Neural cell (in vitro differentiated cells): ENCODE measurements around the gene CD200. TPM values are rescaled to one million over a fixed set of nuclear protein-coding genes. Genes with fewer than 3 reads are reported as not detected.

Experiments
- H2AFZ ChIP-seq: fragments of 200-600, 300-800 bp; sonication (generic), shearing (Covaris generic); 2 replicates; pipeline ENCODE4 v1.6.0; 2014; ENCODE audit warnings: low read depth, mild to moderate bottlenecking, antibody characterized with exemption, low read length, moderate library complexity
- H3F3A ChIP-seq: fragments of 200-600 bp; shearing (Covaris generic); 2 replicates; pipeline ENCODE4 v1.6.1; 2016; ENCODE audit warnings: mild to moderate bottlenecking, moderate library complexity, mixed read lengths, antibody characterized with exemption, low read length; ENCODE audit not compliant: insufficient read depth, poor library complexity, severe bottlenecking
- H3K27ac ChIP-seq: fragments of 200-600, 300-800 bp; sonication (generic), shearing (Covaris generic); 2 replicates; pipeline ENCODE4 v1.5.1; 2014; ENCODE audit warnings: mild to moderate bottlenecking, low read length, moderate library complexity
- H3K27me3 ChIP-seq: fragments of 300-800, 200-600 bp; sonication (generic), shearing (Covaris generic); 2 replicates; pipeline ENCODE4 v1.6.0; 2014; ENCODE audit warnings: mild to moderate bottlenecking, low read depth, low read length, moderate library complexity; ENCODE audit not compliant: insufficient read depth
- H3K36me3 ChIP-seq: fragments of 300-800, 200-600 bp; sonication (generic), shearing (Covaris generic); 2 replicates; pipeline ENCODE4 v1.5.1; 2014; ENCODE audit warnings: mild to moderate bottlenecking, antibody characterized with exemption, low read length, moderate library complexity; ENCODE audit not compliant: insufficient read depth
- H3K4me2 ChIP-seq: fragments of 300-800, 200-600 bp; sonication (generic), shearing (Covaris generic); 2 replicates; pipeline ENCODE4 v1.6.0; 2014; ENCODE audit warnings: mild to moderate bottlenecking, low read length
- H3K4me3 ChIP-seq: fragments of 300-800, 200-600 bp; sonication (generic), shearing (Covaris generic); 2 replicates; pipeline ENCODE4 v1.5.1; 2014; ENCODE audit warnings: mild to moderate bottlenecking, low read length, moderate library complexity
- H3K79me2 ChIP-seq: fragments of 200-600 bp; shearing (Covaris generic); replicated peaks from 2 replicates; pipeline ENCODE4 v1.6.0; 2014; ENCODE audit warnings: mild to moderate bottlenecking, low read length, moderate library complexity; ENCODE audit not compliant: insufficient read depth
- H3K9ac ChIP-seq: fragments of 300-800, 200-600 bp; sonication (generic), shearing (Covaris generic); 2 replicates; pipeline ENCODE4 v1.6.1; 2016; ENCODE audit warnings: mild to moderate bottlenecking, low read length, mixed read lengths
- H3K9me2 ChIP-seq: fragments of 200-600 bp; shearing (Covaris generic); 2 replicates; pipeline ENCODE4 v1.6.1; 2016; ENCODE audit warnings: mild to moderate bottlenecking, low read length, mixed read lengths; ENCODE audit not compliant: insufficient read depth
- H3K9me3 ChIP-seq: fragments of 200-600, 300-800 bp; sonication (generic), shearing (Covaris generic); 2 replicates; pipeline ENCODE4 v1.6.1; 2016; ENCODE audit warnings: mild to moderate bottlenecking, mixed run types, low read length, moderate library complexity, mixed read lengths
- H4K20me1 ChIP-seq: fragments of 200-600 bp; shearing (Covaris generic); 2 replicates; pipeline ENCODE4 v1.6.1; 2016; ENCODE audit warnings: mild to moderate bottlenecking, mixed run types; ENCODE audit not compliant: insufficient read depth
- EP300 ChIP-seq: fragments of 450-650 bp; conservative IDR thresholded peaks from 2 replicates; pipeline ENCODE4 v1.6.1; 2014; ENCODE audit warnings: antibody characterized with exemption, mild to moderate bottlenecking, moderate library complexity; ENCODE audit not compliant: poor library complexity, severe bottlenecking
- EZH2 ChIP-seq: fragments of 200-600, 300-800 bp; shearing (Covaris generic), sonication (generic); IDR thresholded peaks from 2 replicates; pipeline ENCODE4 v1.6.1; 2014; ENCODE audit warnings: antibody characterized with exemption, low read length, borderline replicate concordance, mild to moderate bottlenecking; ENCODE audit not compliant: insufficient read depth, poor library complexity, severe bottlenecking
- MXI1 ChIP-seq: fragments of 450-650 bp; conservative IDR thresholded peaks from 2 replicates; pipeline ENCODE4 v1.6.1; 2014; ENCODE audit warnings: antibody characterized with exemption, mild to moderate bottlenecking; ENCODE audit not compliant: poor library complexity, severe bottlenecking
- POLR2AphosphoS5 ChIP-seq: IDR thresholded peaks from 2 replicates; pipeline ENCODE4 v1.6.1; 2012
- RAD21 ChIP-seq: fragments of 450-650 bp; conservative IDR thresholded peaks from 2 replicates; pipeline ENCODE4 v1.6.1; 2014; ENCODE audit warnings: antibody characterized with exemption, mild to moderate bottlenecking, moderate library complexity
- SMC3 ChIP-seq: fragments of 450-650 bp; conservative IDR thresholded peaks from 2 replicates; pipeline ENCODE4 v1.6.1; 2014; ENCODE audit warnings: antibody characterized with exemption, mild to moderate bottlenecking, moderate library complexity; ENCODE audit not compliant: poor library complexity
- TAF1 ChIP-seq: IDR thresholded peaks from 2 replicates; pipeline ENCODE4 v1.6.1; 2012; ENCODE audit warnings: low read depth
- polyA plus RNA-seq: library from polyadenylated mRNA; depleted of rRNA; stranded (reverse); fragments of >200 nt; gene quantifications from 2 replicates; pipeline ENCODE4 v1.2.3, GENCODE V29; 2014
- TF ChIP-seq, protein P1 (sequence below): IDR thresholded peaks from 2 replicates; pipeline ENCODE4 v1.6.1; 2012; ENCODE audit warnings: borderline replicate concordance
- TF ChIP-seq, protein P2 (sequence below): fragments of 450-650 bp; IDR thresholded peaks from 2 replicates; pipeline ENCODE4 v1.5.1; 2014; ENCODE audit warnings: antibody characterized with exemption, mild to moderate bottlenecking, moderate library complexity; ENCODE audit not compliant: poor library complexity, severe bottlenecking

The CD200 gene
- polyA plus RNA-seq, 1 donor from 2014 or later = 174 TPM

DNA sequence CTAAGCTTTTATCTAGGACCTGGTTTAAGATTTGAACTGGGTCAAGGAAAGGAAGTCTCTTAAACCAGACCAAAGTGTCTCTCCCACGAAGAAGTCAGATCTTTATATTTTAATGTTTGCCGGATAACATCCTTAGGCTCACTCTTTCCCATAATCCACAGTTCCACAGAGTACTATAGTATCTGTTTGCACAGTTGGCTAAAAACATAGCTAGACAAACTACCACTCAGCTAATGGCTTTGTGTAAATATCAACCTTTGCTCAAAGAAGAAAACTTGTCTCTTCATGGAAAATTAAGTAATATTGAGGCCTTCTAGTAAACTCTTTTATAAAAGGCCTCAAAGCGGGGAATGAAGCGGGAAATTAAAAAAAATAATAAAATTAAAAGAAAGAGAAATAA is 25.4 kb upstream of the CD200 start:
- Histone ChIP-seq H3F3A (no peaks in the 10 kb centered on the region), H3K4me3 (no peak overlapping the region), H3K9ac (no peak overlapping the region), H3K79me2 (no peaks in the 10 kb centered on the region), H3K27me3 (no peaks in the 10 kb centered on the region), H3K36me3 (no peaks in the 10 kb centered on the region), H2AFZ (no peak overlapping the region), H3K9me3 (no peaks in the 10 kb centered on the region), H3K4me2 (no peak overlapping the region), H3K27ac (no peak overlapping the region), H4K20me1 (no peaks in the 10 kb centered on the region), H3K9me2 (no peaks in the 10 kb centered on the region)
- TF ChIP-seq, protein P1, sequence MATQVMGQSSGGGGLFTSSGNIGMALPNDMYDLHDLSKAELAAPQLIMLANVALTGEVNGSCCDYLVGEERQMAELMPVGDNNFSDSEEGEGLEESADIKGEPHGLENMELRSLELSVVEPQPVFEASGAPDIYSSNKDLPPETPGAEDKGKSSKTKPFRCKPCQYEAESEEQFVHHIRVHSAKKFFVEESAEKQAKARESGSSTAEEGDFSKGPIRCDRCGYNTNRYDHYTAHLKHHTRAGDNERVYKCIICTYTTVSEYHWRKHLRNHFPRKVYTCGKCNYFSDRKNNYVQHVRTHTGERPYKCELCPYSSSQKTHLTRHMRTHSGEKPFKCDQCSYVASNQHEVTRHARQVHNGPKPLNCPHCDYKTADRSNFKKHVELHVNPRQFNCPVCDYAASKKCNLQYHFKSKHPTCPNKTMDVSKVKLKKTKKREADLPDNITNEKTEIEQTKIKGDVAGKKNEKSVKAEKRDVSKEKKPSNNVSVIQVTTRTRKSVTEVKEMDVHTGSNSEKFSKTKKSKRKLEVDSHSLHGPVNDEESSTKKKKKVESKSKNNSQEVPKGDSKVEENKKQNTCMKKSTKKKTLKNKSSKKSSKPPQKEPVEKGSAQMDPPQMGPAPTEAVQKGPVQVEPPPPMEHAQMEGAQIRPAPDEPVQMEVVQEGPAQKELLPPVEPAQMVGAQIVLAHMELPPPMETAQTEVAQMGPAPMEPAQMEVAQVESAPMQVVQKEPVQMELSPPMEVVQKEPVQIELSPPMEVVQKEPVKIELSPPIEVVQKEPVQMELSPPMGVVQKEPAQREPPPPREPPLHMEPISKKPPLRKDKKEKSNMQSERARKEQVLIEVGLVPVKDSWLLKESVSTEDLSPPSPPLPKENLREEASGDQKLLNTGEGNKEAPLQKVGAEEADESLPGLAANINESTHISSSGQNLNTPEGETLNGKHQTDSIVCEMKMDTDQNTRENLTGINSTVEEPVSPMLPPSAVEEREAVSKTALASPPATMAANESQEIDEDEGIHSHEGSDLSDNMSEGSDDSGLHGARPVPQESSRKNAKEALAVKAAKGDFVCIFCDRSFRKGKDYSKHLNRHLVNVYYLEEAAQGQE = no peak
- TF ChIP-seq EP300 (no peak), EZH2 (no peak), TAF1 (no peak), SMC3 (no peak), MXI1 (no peak), RAD21 (no peak), POLR2AphosphoS5 (no peak)
- TF ChIP-seq, protein P2, sequence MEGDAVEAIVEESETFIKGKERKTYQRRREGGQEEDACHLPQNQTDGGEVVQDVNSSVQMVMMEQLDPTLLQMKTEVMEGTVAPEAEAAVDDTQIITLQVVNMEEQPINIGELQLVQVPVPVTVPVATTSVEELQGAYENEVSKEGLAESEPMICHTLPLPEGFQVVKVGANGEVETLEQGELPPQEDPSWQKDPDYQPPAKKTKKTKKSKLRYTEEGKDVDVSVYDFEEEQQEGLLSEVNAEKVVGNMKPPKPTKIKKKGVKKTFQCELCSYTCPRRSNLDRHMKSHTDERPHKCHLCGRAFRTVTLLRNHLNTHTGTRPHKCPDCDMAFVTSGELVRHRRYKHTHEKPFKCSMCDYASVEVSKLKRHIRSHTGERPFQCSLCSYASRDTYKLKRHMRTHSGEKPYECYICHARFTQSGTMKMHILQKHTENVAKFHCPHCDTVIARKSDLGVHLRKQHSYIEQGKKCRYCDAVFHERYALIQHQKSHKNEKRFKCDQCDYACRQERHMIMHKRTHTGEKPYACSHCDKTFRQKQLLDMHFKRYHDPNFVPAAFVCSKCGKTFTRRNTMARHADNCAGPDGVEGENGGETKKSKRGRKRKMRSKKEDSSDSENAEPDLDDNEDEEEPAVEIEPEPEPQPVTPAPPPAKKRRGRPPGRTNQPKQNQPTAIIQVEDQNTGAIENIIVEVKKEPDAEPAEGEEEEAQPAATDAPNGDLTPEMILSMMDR = no peak

DNA sequence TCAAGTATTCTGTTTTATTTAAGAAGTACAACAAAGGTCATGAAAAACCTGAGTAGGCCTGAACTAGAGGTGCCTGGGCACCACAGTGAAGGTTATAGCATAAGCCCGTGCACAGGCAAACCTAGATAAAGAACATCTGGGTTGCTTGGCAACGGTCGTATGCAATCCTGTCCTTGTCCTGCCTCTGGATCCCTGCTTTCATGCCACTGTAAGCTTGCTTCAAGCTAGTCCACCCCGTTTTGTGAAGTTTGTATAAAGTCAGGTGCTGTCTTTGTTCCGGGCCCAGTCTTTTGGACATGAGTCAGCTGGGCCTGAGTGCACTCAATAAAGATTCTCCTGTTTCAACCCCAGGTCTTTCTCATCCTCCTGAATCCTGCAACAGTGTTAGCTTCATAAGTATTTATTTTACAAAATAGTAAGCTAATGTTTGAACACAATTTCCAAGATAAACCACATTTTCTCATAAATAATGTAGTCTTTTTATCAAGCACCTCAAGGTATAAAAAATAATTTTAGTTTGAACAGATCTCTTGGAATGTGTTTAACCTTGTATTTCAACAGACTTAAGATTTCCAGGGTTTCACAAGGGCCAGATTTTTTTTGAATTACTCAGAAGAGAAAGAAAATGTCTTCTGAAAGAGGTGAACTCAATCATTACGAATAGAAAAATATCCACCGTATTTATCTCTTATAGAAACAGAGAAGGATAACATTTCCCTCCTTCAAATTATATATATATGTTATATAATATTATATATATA is 24.6 kb upstream of the CD200 start:
- Histone ChIP-seq H3K36me3 (no peaks in the 10 kb centered on the region), H2AFZ (peak overlapping the region; percentile 52), H3K9ac (no peak overlapping the region), H4K20me1 (no peaks in the 10 kb centered on the region), H3K4me3 (no peak overlapping the region), H3K9me2 (no peaks in the 10 kb centered on the region), H3K27ac (peak overlapping the region; percentile 13), H3K79me2 (no peaks in the 10 kb centered on the region), H3K27me3 (no peaks in the 10 kb centered on the region), H3K9me3 (no peaks in the 10 kb centered on the region), H3F3A (no peaks in the 10 kb centered on the region), H3K4me2 (no peak overlapping the region)
- TF ChIP-seq POLR2AphosphoS5 (no peak), MXI1 (no peak), EP300 (no peak)
- TF ChIP-seq, protein P1 = no peak
